Measurements from ENCODE around the gene RAB40A.

DNA sequence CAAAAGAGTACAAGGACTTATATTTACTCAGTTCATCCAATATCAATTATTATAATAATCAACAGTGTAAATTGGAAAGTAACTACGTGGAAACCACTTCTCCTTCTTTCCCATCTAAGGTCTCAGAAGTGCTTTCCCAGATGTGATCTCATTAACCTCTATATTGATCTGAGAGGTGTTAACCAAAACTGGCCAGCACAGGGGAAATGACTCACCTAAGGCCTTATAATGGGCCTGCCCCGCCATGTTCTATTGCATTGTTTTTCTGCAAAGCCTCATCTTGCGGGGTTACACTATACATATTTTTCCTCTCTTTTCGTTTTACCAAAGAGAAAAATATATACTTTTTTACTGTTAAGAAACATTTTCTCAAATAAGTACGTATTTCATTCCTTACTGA lies 20.5 kb downstream of the RAB40A start:
- TF ChIP-seq SMAD3 (CRISPR knock-in tag; conservative IDR thresholded peaks at IDR 0.05) (no peak), MED1 (CRISPR knock-in tag; IDR thresholded peaks at IDR 0.05; ENCODE audit: borderline replicate concordance) (no peak), CBX8 (IDR thresholded peaks at IDR 0.05; ENCODE audit: borderline replicate concordance, extremely low read depth, low read depth, low read length, poor library complexity, severe bottlenecking) (no peak), POU5F1 (IDR thresholded peaks at IDR 0.05; ENCODE audit: borderline replicate concordance, low read depth, low read length, partially characterized antibody) (no peak), SRF (CRISPR knock-in tag; IDR thresholded peaks at IDR 0.05) (no peak), MYC (IDR thresholded peaks at IDR 0.05; ENCODE audit: low read depth, low read length) (no peak), MYC (CRISPR knock-in tag; IDR thresholded peaks at IDR 0.05; ENCODE audit: borderline replicate concordance, low read depth) (no peak), TCF7 (IDR thresholded peaks at IDR 0.05; ENCODE audit: borderline replicate concordance) (no peak)
- TF ChIP-seq, protein P1, sequence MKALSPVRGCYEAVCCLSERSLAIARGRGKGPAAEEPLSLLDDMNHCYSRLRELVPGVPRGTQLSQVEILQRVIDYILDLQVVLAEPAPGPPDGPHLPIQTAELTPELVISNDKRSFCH (CRISPR knock-in tag; IDR thresholded peaks at IDR 0.05), result no peak
- TF ChIP-seq, protein P1 (tag; IDR thresholded peaks at IDR 0.05), result no peak
- TF ChIP-seq, protein P2, sequence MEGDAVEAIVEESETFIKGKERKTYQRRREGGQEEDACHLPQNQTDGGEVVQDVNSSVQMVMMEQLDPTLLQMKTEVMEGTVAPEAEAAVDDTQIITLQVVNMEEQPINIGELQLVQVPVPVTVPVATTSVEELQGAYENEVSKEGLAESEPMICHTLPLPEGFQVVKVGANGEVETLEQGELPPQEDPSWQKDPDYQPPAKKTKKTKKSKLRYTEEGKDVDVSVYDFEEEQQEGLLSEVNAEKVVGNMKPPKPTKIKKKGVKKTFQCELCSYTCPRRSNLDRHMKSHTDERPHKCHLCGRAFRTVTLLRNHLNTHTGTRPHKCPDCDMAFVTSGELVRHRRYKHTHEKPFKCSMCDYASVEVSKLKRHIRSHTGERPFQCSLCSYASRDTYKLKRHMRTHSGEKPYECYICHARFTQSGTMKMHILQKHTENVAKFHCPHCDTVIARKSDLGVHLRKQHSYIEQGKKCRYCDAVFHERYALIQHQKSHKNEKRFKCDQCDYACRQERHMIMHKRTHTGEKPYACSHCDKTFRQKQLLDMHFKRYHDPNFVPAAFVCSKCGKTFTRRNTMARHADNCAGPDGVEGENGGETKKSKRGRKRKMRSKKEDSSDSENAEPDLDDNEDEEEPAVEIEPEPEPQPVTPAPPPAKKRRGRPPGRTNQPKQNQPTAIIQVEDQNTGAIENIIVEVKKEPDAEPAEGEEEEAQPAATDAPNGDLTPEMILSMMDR (IDR thresholded peaks at IDR 0.05 in 2 of 3, conservative IDR thresholded peaks at IDR 0.05 in 1 of 3; ENCODE audit: insufficient read depth in 2 of 3, low read depth in 1 of 3, low read length in 3 of 3), result no peak

Data from K562 (cell line).